HepG2 (cell line): ENCODE data around the gene RABGAP1L. TPM values are rescaled to one million over a fixed set of nuclear protein-coding genes. Genes with fewer than 3 reads are reported as not detected.

ENCODE experiments used
- ATAC-seq: fragments of 200-7000 bp; cut with Tn5 transposase; 3 replicates; pipeline ENCODE4 v1.9.1; 2020; ENCODE audit warnings: mild to moderate bottlenecking, moderate library complexity
- BruUV-seq: library from RNA; stranded (reverse); fragments of 400-500 nt; replicated peaks from 2 replicates; lab custom pipeline; 2021; lab: Mats Ljungman, UMichigan
- CTCF ChIA-PET: fragments of 300-600 bp; formaldehyde crosslinking; extraction: SDS; loops from one replicate; lab custom pipeline; 2021; ENCODE audit warnings: low total read pairs, inconsistent platforms, low intra/inter-chr PET ratio; lab: Yijun Ruan, JAX
- POLR2A ChIA-PET: fragments of 350-600 bp; sonication (Branson Sonifier 250); formaldehyde crosslinking; loops from one replicate; lab custom pipeline; 2020; ENCODE audit warnings: antibody characterized with exemption, inconsistent platforms; lab: Yijun Ruan, JAX
- DNase-seq: peaks from one replicate; pipeline ENCODE4 v3.0.0-alpha.2; 2015; ENCODE audit warnings: low spot score
- FAIRE-seq: peaks from 3 replicates; lab custom pipeline; 2011; peaks lifted over from hg19 to GRCh38; lab: Jason Lieb, UNC
- H2AFZ ChIP-seq: one replicate; pipeline ENCODE4 v1.6.1; 2011; ENCODE audit warnings: low read length, inconsistent platforms
- H3K27ac ChIP-seq: fragments of 300-600 bp; 3 replicates; pipeline ENCODE4 v1.8.0; 2011; ENCODE audit warnings: mixed run types, mild to moderate bottlenecking, mixed read lengths, low read length, inconsistent platforms; ENCODE audit not compliant: insufficient read depth; ENCODE audit errors: extremely low read length
- H3K27me3 ChIP-seq, 2 experiments: fragments of 200-600 bp in 1 of 2; 2 replicates in 1 of 2; 3 replicates in 1 of 2; pipeline versions ENCODE4 v1.6.0 to v1.8.0; 2011; ENCODE audit warnings: low read length in 2 of 2, mild to moderate bottlenecking in 2 of 2, moderate library complexity in 2 of 2, inconsistent platforms in 1 of 2; ENCODE audit not compliant: insufficient read depth in 2 of 2, control insufficient read depth in 1 of 2
- H3K36me3 ChIP-seq, 2 experiments: fragments of 200-600 bp in 1 of 2; replicated peaks in 1 of 2; 2 replicates in 1 of 2; 3 replicates in 1 of 2; pipeline versions ENCODE4 v1.5.1 to v1.8.0; 2011; ENCODE audit warnings: low read length in 2 of 2, inconsistent platforms in 1 of 2; ENCODE audit not compliant: insufficient read depth in 2 of 2, control insufficient read depth in 1 of 2
- H3K4me1 ChIP-seq: 2 replicates; pipeline ENCODE4 v1.5.1; 2012; ENCODE audit warnings: low read length, inconsistent platforms; ENCODE audit not compliant: insufficient read depth
- H3K4me2 ChIP-seq: 2 replicates; pipeline ENCODE4 v1.6.0; 2011; ENCODE audit warnings: low read depth, low read length, inconsistent platforms
- H3K4me3 ChIP-seq, 3 experiments: fragments of 200-600 bp in 1 of 3; sonication (generic), shearing (Covaris generic) in 1 of 3; replicated peaks in 1 of 3; 2 replicates each; pipeline ENCODE4 v1.5.1; 2011 to 2016; ENCODE audit warnings: low read length in 3 of 3, inconsistent platforms in 2 of 3, low read depth in 2 of 3, mild to moderate bottlenecking in 2 of 3, control low read depth in 1 of 3, mixed read lengths in 1 of 3; ENCODE audit not compliant: insufficient read depth in 1 of 3
- H3K79me2 ChIP-seq: one replicate; pipeline ENCODE4 v1.6.1; 2011; ENCODE audit warnings: low read length, inconsistent platforms; ENCODE audit not compliant: insufficient read depth
- H3K9ac ChIP-seq: 2 replicates; pipeline ENCODE4 v1.6.0; 2011; ENCODE audit warnings: mild to moderate bottlenecking, low read depth, low read length, inconsistent platforms; ENCODE audit not compliant: insufficient read depth
- H3K9me3 ChIP-seq: 2 replicates; pipeline ENCODE4 v1.5.1; 2012; ENCODE audit warnings: mild to moderate bottlenecking, low read length
- H4K20me1 ChIP-seq: 2 replicates; pipeline ENCODE4 v1.6.0; 2011; ENCODE audit warnings: inconsistent platforms, mild to moderate bottlenecking, low read length, moderate library complexity; ENCODE audit not compliant: insufficient read depth
- CBFB ChIP-seq: sonication (generic); formaldehyde crosslinking; IDR thresholded peaks from 2 replicates; pipeline ENCODE4 v1.4.0; 2020; ENCODE audit warnings: missing genetic modification reagents
- MATR3 ChIP-seq: sonication (generic); formaldehyde crosslinking; IDR thresholded peaks from 2 replicates; pipeline ENCODE4 v1.4.0; 2020; ENCODE audit warnings: missing genetic modification reagents
- NR0B2 ChIP-seq: sonication (generic); formaldehyde crosslinking; IDR thresholded peaks from 2 replicates; pipeline ENCODE4 v1.4.0; 2020; ENCODE audit warnings: mild to moderate bottlenecking, missing genetic modification reagents
- NR3C1 ChIP-seq: sonication (generic); formaldehyde crosslinking; IDR thresholded peaks from 2 replicates; pipeline ENCODE4 v1.4.0; 2020; ENCODE audit warnings: missing genetic modification reagents
- POLR2AphosphoS2 ChIP-seq: IDR thresholded peaks from 2 replicates; pipeline ENCODE4 v1.6.1; 2011; ENCODE audit warnings: low read depth, low read length, improper control_type of control experiment
- RBM39 ChIP-seq: fragments of 200-400 bp; formaldehyde crosslinking; IDR thresholded peaks from one replicate; pipeline ENCODE4 v1.6.1; 2018; ENCODE audit warnings: antibody characterized with exemption, mild to moderate bottlenecking, low read depth, low read length; ENCODE audit not compliant: poor library complexity, severe bottlenecking
- SIN3A ChIP-seq: IDR thresholded peaks from 2 replicates; pipeline ENCODE4 v1.6.1; 2011; ENCODE audit warnings: low read depth, mild to moderate bottlenecking, control low read depth, low read length, borderline replicate concordance
- TBX3 ChIP-seq: fragments of 450-650 bp; IDR thresholded peaks from 2 replicates; pipeline ENCODE4 v1.6.1; 2017; ENCODE audit warnings: antibody characterized with exemption, mild to moderate bottlenecking, inconsistent platforms, borderline replicate concordance
- TEAD3 ChIP-seq: optimal IDR thresholded peaks from 2 replicates; pipeline ENCODE3; 2016; ENCODE audit warnings: borderline replicate concordance
- ZMYM4 ChIP-seq: sonication (generic); formaldehyde crosslinking; IDR thresholded peaks from 2 replicates; pipeline ENCODE4 v1.8.1; 2023; ENCODE audit warnings: mild to moderate bottlenecking, missing genetic modification reagents
- ZNF207 ChIP-seq: fragments of 450-650 bp; IDR thresholded peaks from 2 replicates; pipeline ENCODE4 v1.6.1; 2016; ENCODE audit warnings: antibody characterized with exemption, borderline replicate concordance
- ZNF468 ChIP-seq: sonication (generic); formaldehyde crosslinking; IDR thresholded peaks from 2 replicates; pipeline ENCODE4 v1.8.0; 2022; ENCODE audit warnings: mild to moderate bottlenecking, moderate library complexity, missing genetic modification reagents
- ZNF615 ChIP-seq: sonication (generic); formaldehyde crosslinking; IDR thresholded peaks from 2 replicates; pipeline ENCODE4 v1.5.0; 2020; ENCODE audit warnings: mild to moderate bottlenecking, missing genetic modification reagents, borderline replicate concordance
- ZSCAN21 ChIP-seq: sonication (generic); formaldehyde crosslinking; IDR thresholded peaks from 2 replicates; pipeline ENCODE4 v1.8.0; 2022; ENCODE audit warnings: mild to moderate bottlenecking, missing genetic modification reagents, moderate library complexity, borderline replicate concordance
- WGBS: methylation state at CpG from one replicate; pipeline ENCODE4 v1.1.6; 2017; ENCODE audit warnings: low lambda C conversion rate; 5-methylcytosine and 5-hydroxymethylcytosine counted together
- in situ Hi-C: cut with HindIII; loops from 2 replicates; pipeline ENCODE4 v1.10.0; 2017; ENCODE audit warnings: low pct_unique_long_range_greater_than_20kb; ENCODE audit not compliant: extremely low pct_ligation_motif_present
- intact Hi-C: fragments of 100-400 bp; cut with micrococcal nuclease; formaldehyde crosslinking; loops from one replicate; pipeline ENCODE4 v1.10.0; 2022; ENCODE audit not compliant: unreplicated experiment
- polyA plus RNA-seq, 8 experiments: library from polyadenylated mRNA; depleted of rRNA in 3 of 8; stranded (reverse) in 7 of 8; unstranded in 1 of 8; fragments of >200 nt; fragmentation: Illumina TruSeq in 4 of 8; extraction: Trizol in 4 of 8; gene quantifications; 2 replicates each; pipeline versions ENCODE4 v1.2.1 to v1.2.3, GENCODE V29; 2011 to 2016; ENCODE audit warnings: low read depth in 4 of 8, missing spikeins in 1 of 8, mixed read lengths in 1 of 8; ENCODE audit not compliant: insufficient read depth in 1 of 8
- total RNA-seq, 5 experiments: library from RNA; depleted of rRNA; stranded (reverse); fragments of >200 nt; fragmentation: Illumina TruSeq; extraction: Trizol; gene quantifications; 2 replicates each; pipeline ENCODE4 v1.2.3, GENCODE V29; 2016; ENCODE audit warnings: low read depth in 1 of 5

Gene RABGAP1L
- total and polyA plus RNA-seq, 2 of the 13 experiments (the other 11 are each of a cell fraction or from before 2014, with no cell fraction given), result 7.9 to 22.6 TPM

GRCh38 chr1:174829990-174830389, 670.7 kb downstream of the RABGAP1L start:
- Histone ChIP-seq H3K4me3 (no peak overlapping the region), H3K36me3 (no peaks in the 10 kb centered on the region), H2AFZ (no peak overlapping the region), H3K27me3 (no peaks in the 10 kb centered on the region), H4K20me1 (no peaks in the 10 kb centered on the region), H3K9me3 (no peaks in the 10 kb centered on the region), H3K4me2 (no peak overlapping the region), H3K9ac (no peak overlapping the region), H3K27ac (no peak overlapping the region), H3K4me1 (no peaks in the 10 kb centered on the region), H3K79me2 (no peaks in the 10 kb centered on the region)
- 98% methylated on average over 1 of the region's 1 CpG for WGBS
- no peak for FAIRE-seq
- intact Hi-C loops (no loop called here), in situ Hi-C loops (no loop called here)
- no TSS peak for BruUV-seq
- ATAC-seq, result no peak
- ChIA-PET CTCF (no interaction called here), POLR2A (no interaction called here)
- DNase-seq, result no peak
- TF ChIP-seq SIN3A (no peak), NR3C1 (no peak), ZNF207 (no peak)

GRCh38 chr1:174836543-174836942, 677.2 kb downstream of the RABGAP1L start:
- no peaks in the 10 kb centered on the region for H3K27me3 ChIP-seq
- H3K4me1 ChIP-seq, result no peaks in the 10 kb centered on the region
- DNase-seq (no peak), FAIRE-seq (no peak), ATAC-seq (no peak)
- TF ChIP-seq TBX3, result no peak
- TF ChIP-seq RBM39, result no peak
- TF ChIP-seq MATR3 (CRISPR knock-in tag), result no peak
- no peak for TF ChIP-seq TEAD3
- TF ChIP-seq NR0B2 (CRISPR knock-in tag), result no peak
- TF ChIP-seq ZNF615 (CRISPR knock-in tag), result no peak
- TF ChIP-seq ZSCAN21 (CRISPR knock-in tag), result no peak
- no peak for TF ChIP-seq ZMYM4 (CRISPR knock-in tag)
- TF ChIP-seq ZNF468, result no peak
- no peak for TF ChIP-seq CBFB (CRISPR knock-in tag)
- no peak for TF ChIP-seq POLR2AphosphoS2
- no peak overlapping the region for H3K9ac ChIP-seq
- H3K4me3 ChIP-seq, result no peak overlapping the region
- no peaks in the 10 kb centered on the region for H3K9me3 ChIP-seq
- 98% methylated on average over 4 of the region's 4 CpGs for WGBS
- no peak overlapping the region for H2AFZ ChIP-seq
- POLR2A ChIA-PET, result no interaction called here
- H3K4me2 ChIP-seq, result no peak overlapping the region
- no peaks in the 10 kb centered on the region for H3K36me3 ChIP-seq
- no peaks in the 10 kb centered on the region for H3K79me2 ChIP-seq
- H3K27ac ChIP-seq, result no peak overlapping the region
- in situ Hi-C loops (no loop called here), intact Hi-C loops (no loop called here)
- BruUV-seq, result no TSS peak
- CTCF ChIA-PET, result no interaction called here
- no peaks in the 10 kb centered on the region for H4K20me1 ChIP-seq
